ENCODE data around the gene PSMD3.
"Not testable (repeated sequence)": the region's sequence is repeated elsewhere in the genome, so short reads cannot be mapped to it uniquely, and the experiment has no call there.

PSMD3 gene

GRCh38 chr17:39980351-39981206 is at the start of gene PSMD3:
TSS of gene PSMD3 (plus strand) at chr17:39980807. CDS start at chr17:39980971, 164 bp downstream.
- in situ Hi-C loops (cut with HindIII; ENCODE audit: low sequenced_read_pairs): no loop called here

- in situ Hi-C loops (cut with HindIII; ENCODE audit: low sequenced_read_pairs): no loop called here
Measured at GRCh38 chr17:39933912-39934311, 46.7 kb upstream of the PSMD3 start.

- in situ Hi-C loops (cut with HindIII; ENCODE audit: low sequenced_read_pairs): no loop called here
Measured at GRCh38 chr17:39934324-39934723, 46.3 kb upstream of the PSMD3 start.

GRCh38 chr17:39935909-39936308 is 44.7 kb upstream of the PSMD3 start:
- in situ Hi-C loops (cut with HindIII; ENCODE audit: low sequenced_read_pairs): no loop called here

GRCh38 chr17:39937447-39937846 is 43.2 kb upstream of the PSMD3 start:
- in situ Hi-C loops (cut with HindIII; ENCODE audit: low sequenced_read_pairs): no loop called here

GRCh38 chr17:39938140-39938869 is 42.3 kb upstream of the PSMD3 start:
- in situ Hi-C loops (cut with HindIII; ENCODE audit: low sequenced_read_pairs): no loop called here

- in situ Hi-C loops (cut with HindIII; ENCODE audit: low sequenced_read_pairs): no loop called here
Measured at GRCh38 chr17:39939106-39939505, 41.5 kb upstream of the PSMD3 start.

GRCh38 chr17:39939588-39940419 is 40.8 kb upstream of the PSMD3 start:
- in situ Hi-C loops (cut with HindIII; ENCODE audit: low sequenced_read_pairs): no loop called here

GRCh38 chr17:39943702-39944392 is 36.8 kb upstream of the PSMD3 start:
- in situ Hi-C loops (cut with HindIII; ENCODE audit: low sequenced_read_pairs): no loop called here

- in situ Hi-C loops (cut with HindIII; ENCODE audit: low sequenced_read_pairs): no loop called here
Measured at GRCh38 chr17:39944393-39944711, 36.3 kb upstream of the PSMD3 start.

GRCh38 chr17:39946551-39947330 is 33.9 kb upstream of the PSMD3 start:
- in situ Hi-C loops (cut with HindIII; ENCODE audit: low sequenced_read_pairs): no loop called here

- in situ Hi-C loops (cut with HindIII; ENCODE audit: low sequenced_read_pairs): not testable (repeated sequence)
Measured at GRCh38 chr17:39948489-39948828, 32.1 kb upstream of the PSMD3 start.

- in situ Hi-C loops (cut with HindIII; ENCODE audit: low sequenced_read_pairs): no loop called here
Measured at GRCh38 chr17:39949028-39949427, 31.6 kb upstream of the PSMD3 start.

GRCh38 chr17:39950871-39951348 is 29.7 kb upstream of the PSMD3 start:
- in situ Hi-C loops (cut with HindIII; ENCODE audit: low sequenced_read_pairs): no loop called here

- in situ Hi-C loops (cut with HindIII; ENCODE audit: low sequenced_read_pairs): no loop called here
Measured at GRCh38 chr17:39951924-39952679, 28.5 kb upstream of the PSMD3 start.

- in situ Hi-C loops (cut with HindIII; ENCODE audit: low sequenced_read_pairs): no loop called here
Measured at GRCh38 chr17:39952680-39953470, 27.7 kb upstream of the PSMD3 start.

- in situ Hi-C loops (cut with HindIII; ENCODE audit: low sequenced_read_pairs): no loop called here
Measured at GRCh38 chr17:39953471-39953888, 27.1 kb upstream of the PSMD3 start.

GRCh38 chr17:39954876-39955275 is 25.7 kb upstream of the PSMD3 start:
- in situ Hi-C loops (cut with HindIII; ENCODE audit: low sequenced_read_pairs): no loop called here
